8988T (cell line): Measurements from ENCODE around the gene DCC.

Source experiments
- DNase-seq: peaks from one replicate; pipeline ENCODE4 v3.0.0; 2011

The DCC gene

DNA sequence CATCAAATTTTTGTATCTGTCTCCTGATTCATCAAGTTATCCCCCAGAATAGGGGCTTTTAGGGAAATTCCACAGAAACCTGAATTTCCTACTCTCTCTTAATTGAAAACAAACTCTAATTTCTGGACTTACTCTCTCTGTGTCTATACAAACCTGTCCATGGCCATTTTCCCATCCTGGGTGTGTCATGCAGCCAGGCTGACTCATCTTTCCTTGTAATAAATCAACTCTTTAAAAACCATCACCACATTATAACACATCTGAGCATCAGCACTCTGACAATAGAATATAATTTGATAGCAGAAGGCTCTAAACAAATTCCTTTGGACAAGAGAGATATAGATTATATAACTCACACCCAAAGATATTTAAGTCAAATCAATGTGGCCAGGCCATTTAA is 610.2 kb downstream of the DCC start:
- no peak for DNase-seq

- DNase-seq, result no peak
Observed at GRCh38 chr18:52953387-52953786, 613.4 kb downstream of the DCC start.

- DNase-seq, result no peak
Observed at GRCh38 chr18:52963481-52963880, 623.5 kb downstream of the DCC start.

DNA sequence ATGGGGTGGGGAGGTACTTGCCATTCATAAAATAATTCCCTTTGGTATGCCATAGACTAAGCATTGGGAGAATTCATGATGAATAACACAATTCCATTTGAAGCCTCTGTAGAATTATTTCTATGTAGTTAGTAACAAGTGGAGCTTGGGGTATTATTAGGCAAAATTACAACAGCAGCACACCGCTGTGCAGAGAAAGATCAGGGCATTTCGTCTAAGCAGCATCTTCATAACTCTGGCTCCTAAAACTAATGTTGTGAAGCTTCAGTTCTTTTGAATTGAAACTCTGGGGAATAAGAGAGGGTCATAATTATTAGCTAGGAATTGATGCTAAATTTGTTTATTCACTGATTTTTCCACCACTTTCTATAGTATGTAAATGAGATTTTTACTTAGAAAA is 630.7 kb downstream of the DCC start:
- DNase-seq, result no peak

DNA sequence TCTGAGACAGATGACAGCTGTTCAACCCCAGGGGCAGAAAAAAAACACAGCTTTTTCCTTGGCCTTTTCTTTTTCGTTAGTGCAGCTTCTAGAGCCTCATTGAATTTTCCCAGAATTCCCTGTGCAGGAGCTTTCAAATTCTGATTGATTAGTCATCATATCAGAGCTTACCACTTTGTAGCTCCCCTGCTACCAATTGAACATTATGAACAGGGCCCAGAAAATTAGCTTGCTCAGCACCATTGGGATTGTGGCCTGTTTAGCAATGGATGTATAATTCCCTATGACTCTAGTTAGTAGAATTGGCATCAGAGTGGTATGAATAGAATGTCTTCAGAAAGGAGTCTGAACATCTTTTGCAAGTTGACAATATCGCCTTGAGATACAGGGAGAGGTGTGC is 631.1 kb downstream of the DCC start:
- DNase-seq, result no peak

DNA sequence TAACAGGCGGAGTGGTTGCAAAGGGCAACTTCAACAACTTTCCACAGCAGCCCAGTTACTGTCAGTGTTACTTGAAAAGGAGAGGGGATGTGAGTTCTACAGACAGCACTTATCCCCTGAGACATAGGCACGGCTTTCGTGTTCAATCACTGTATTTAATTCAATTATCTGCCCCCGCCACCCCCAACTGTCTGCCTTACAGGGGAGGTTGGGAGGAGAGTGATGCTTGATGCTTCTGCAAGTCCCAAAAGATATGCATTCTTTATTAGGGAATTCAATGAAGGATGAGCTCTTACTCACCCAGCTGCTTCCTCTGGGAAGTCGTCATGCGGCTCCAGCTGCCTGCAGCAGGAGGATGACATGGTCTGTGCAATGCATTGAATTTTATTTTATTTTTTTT is 639.9 kb downstream of the DCC start:
- DNase-seq, result no peak

GRCh38 chr18:52991246-52991645 is 651.2 kb downstream of the DCC start:
- DNase-seq, result no peak

- no peak for DNase-seq
Observed at GRCh38 chr18:52992041-52992440, 652.0 kb downstream of the DCC start.

DNA sequence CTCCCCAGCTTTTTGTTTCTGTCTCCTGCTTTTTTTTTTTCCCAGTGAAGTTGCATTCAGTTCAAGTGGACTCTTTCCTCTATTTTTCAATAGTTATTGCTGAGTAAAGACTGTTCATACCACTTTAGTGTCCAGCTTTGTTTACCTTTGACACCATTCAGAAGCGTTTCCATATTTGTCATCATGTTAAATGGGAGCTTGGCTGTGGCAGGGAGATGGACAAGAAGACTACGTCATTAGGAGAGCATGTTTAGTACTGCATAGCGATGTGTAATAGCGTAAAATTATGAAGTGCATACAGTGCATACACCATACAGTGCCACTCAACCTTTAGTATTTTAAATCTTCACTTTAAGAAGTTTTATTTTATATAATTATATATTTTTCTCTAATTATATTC is 655.9 kb downstream of the DCC start:
- no peak for DNase-seq

DNA sequence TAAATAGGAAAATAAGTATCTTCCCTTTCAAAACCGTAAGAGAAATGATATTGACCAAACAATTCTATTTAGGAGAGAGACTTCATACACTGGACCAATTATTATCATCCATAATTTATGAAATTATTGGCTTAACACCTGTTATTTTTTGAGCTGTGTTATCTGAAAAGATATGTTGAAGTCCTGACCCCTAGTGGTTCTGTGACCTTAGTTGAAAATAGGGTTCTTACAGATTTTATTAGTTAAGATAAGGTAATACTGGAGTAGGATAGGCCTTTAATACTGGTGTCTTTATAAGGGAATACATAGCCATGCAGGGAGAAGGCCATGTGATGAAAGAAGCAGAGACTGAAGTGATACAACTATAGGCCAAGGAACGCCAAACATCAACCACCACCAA is 659.6 kb downstream of the DCC start:
- no peak for DNase-seq

DNA sequence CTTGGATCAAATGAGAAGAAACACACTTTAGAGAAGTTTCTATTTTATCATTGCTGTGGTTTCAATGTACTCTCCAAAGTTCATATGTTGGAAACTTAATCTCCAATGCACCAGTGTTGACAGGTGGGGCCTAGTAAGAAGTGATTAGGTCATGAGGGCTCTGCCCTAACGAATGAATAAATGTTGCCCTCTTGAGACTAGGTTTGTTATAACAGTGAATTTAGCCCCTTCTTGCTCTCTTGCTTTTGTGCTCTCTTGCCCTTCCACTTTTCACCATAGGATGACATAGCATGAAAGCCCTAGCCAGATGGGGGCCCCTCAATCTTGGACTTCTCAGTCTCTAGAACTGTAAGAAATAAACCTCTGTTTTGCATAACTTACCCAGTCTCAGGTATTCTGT is 664.8 kb downstream of the DCC start:
- no peak for DNase-seq

- DNase-seq, result no peak
Observed at GRCh38 chr18:53018791-53019190, 678.8 kb downstream of the DCC start.

GRCh38 chr18:53025247-53025646 is 685.2 kb downstream of the DCC start:
- DNase-seq, result no peak

- DNase-seq, result no peak
Observed at GRCh38 chr18:53028565-53028964, 688.6 kb downstream of the DCC start.

DNA sequence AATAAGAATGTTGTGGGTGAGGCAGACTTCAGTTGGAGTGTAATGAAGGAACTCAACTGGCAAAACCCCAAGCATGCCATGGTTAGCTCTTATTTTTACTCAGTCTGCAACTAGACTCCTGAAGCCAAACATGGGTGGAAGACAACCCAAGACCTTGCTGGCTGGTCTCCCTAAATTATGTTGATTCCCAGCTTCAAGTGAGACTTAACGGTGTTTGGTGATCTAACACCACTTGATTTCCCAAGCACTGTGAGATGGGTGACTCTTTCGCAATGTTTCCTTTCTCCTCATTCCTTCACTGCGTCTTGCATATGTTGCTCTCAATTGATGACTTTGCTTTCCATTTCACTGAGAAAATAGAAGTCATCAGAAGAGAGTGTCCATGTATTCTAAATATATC is 693.1 kb downstream of the DCC start:
- DNase-seq, result no peak

- DNase-seq, result no peak
Observed at GRCh38 chr18:53038608-53039007, 698.6 kb downstream of the DCC start.

- no peak for DNase-seq
Observed at GRCh38 chr18:53040286-53040685, 700.3 kb downstream of the DCC start.

- DNase-seq, result no peak
Observed at GRCh38 chr18:53056064-53056463, 716.1 kb downstream of the DCC start.

DNA sequence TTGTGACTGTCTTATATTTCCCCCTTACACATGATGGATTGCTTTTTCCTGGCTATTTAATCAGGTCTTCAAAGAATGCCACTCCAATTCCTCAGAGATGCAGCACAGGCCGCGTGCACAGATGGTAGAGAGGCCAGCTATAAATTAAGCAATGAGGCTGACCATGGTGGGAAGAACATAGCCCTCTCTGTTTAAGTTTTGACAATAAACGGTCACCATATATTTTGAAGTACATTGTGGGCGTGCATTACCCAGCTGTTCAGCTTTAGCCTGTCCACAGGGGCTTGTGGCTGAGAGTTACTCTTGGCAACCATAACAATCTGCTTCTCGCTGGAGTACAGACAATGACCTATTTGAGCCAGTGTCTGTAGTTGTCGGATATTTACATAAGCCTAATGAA is 730.8 kb downstream of the DCC start:
- DNase-seq, result no peak

GRCh38 chr18:53080687-53081086 is 740.7 kb downstream of the DCC start:
- DNase-seq, result no peak

- DNase-seq, result no peak
Observed at GRCh38 chr18:53093636-53094035, 753.6 kb downstream of the DCC start.

DNA sequence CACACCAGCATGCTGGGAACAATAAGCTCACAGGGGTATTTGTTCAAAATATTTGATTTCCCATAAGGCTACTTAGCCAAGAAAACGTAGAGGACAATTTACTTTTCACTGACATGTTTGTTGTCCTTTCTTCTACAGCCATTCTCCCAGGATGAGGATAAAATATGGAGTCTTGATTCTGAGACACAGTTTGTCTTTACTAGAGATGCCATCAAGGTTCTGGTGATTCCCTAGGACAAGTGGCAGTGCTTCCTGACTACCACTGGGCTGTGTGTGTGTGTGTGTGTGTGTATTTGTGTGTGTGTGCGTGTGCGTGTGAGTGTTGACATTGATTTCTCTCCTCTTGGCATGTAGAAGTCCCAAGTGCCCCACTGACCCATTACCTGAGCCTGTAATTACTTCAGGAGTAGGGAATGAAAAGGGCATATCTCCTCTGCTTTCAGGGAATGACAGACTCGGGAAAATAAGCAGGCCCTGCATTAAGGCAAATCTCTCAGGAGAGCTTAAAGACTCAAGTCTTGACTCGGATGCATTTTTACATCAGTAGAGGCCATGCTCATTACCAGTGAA is 761.6 kb downstream of the DCC start:
- DNase-seq, result no peak

GRCh38 chr18:53114441-53114840 is 774.4 kb downstream of the DCC start:
- no peak for DNase-seq

GRCh38 chr18:53115876-53116585 is 776.0 kb downstream of the DCC start:
- DNase-seq, result no peak

DNA sequence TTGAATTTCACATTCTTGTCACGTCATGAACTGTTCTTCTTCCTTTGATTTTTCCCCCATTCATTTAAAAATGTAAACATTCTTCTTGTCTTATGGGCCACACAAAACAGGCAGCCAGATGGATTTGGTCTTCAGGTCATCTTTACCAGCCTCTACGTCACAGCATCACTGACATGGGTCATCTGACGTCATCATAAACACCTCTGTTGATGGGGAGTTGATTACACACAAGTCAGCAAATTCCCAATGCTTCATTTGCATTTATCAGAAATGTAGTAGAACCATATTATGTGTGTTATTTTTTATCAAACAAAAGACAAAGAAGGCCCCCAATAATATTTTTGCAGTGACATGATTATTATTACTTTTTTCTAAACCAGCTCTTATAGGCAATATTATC is 777.9 kb downstream of the DCC start:
- no peak for DNase-seq
